Transverse colon (tissue), 3 donors: ENCODE results near the gene BSND.

Source experiments
- POLR2A ChIP-seq: fragments of 450-650 bp; IDR thresholded peaks from one replicate; pipeline ENCODE4 v1.6.1; 2016; ENCODE audit warnings: antibody characterized with exemption, mild to moderate bottlenecking, moderate library complexity
- TF ChIP-seq, protein P1 (sequence below), 5 experiments: fragments of 200-600 bp in 3 of 5; fragments of 450-650 bp in 2 of 5; sonication (generic) in 3 of 5; IDR thresholded peaks; 1 replicate in 2 of 5; 2 replicates in 3 of 5; pipeline ENCODE4 v1.5.1; 2016 to 2017; ENCODE audit warnings: antibody characterized with exemption in 5 of 5, inconsistent platforms in 3 of 5, mild to moderate bottlenecking in 2 of 5, moderate library complexity in 1 of 5

DNA sequence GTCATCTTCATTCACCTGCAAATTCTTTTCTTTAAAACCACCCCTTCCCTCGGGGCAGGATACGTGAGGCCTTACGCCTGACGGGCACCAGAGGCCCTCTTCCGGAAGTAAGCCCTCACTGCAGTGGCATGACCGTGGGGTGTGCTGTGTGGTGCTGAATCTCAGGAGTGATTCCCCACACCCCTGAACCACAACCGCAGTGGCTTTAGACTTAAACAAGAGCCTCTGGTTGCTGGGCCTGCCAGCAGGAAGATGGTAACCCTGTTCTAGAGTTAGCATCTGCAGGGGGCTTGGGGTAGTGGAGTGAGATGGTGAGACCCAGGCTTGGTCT, 12.1 kb downstream of the BSND start:
- TF ChIP-seq POLR2A, result no peak
- TF ChIP-seq, protein P1, sequence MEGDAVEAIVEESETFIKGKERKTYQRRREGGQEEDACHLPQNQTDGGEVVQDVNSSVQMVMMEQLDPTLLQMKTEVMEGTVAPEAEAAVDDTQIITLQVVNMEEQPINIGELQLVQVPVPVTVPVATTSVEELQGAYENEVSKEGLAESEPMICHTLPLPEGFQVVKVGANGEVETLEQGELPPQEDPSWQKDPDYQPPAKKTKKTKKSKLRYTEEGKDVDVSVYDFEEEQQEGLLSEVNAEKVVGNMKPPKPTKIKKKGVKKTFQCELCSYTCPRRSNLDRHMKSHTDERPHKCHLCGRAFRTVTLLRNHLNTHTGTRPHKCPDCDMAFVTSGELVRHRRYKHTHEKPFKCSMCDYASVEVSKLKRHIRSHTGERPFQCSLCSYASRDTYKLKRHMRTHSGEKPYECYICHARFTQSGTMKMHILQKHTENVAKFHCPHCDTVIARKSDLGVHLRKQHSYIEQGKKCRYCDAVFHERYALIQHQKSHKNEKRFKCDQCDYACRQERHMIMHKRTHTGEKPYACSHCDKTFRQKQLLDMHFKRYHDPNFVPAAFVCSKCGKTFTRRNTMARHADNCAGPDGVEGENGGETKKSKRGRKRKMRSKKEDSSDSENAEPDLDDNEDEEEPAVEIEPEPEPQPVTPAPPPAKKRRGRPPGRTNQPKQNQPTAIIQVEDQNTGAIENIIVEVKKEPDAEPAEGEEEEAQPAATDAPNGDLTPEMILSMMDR (IDR thresholded peaks at IDR 0.05), result no peak
